T-helper 17 cell (primary cell): ENCODE data around the gene SECTM1. TPM values are rescaled to one million over a fixed set of nuclear protein-coding genes. Genes with fewer than 3 reads are reported as not detected.
A peak's percentile ranks its signal among the peaks of the same experiment; 100 is the strongest.

Experiments
- ATAC-seq: fragments of 150-1000 bp; cut with Tn5 transposase; 2 replicates; pipeline ENCODE4 v1.10.0; 2021; ENCODE audit warnings: mild to moderate bottlenecking, moderate library complexity
- DNase-seq, 3 donors: peaks; one replicate each; pipeline versions ENCODE4 v3.0.0 to v3.0.0-alpha.2; 2020 to 2021
- H3K9me3 ChIP-seq: one replicate; pipeline ENCODE4 v1.7.0; 2013; ENCODE audit warnings: low read length, mild to moderate bottlenecking; ENCODE audit not compliant: control insufficient read depth, poor library complexity, severe bottlenecking
- H3K27ac Mint-ChIP-seq: one replicate; pipeline ENCODE4 v1.8.0; 2022; ENCODE audit warnings: mild to moderate bottlenecking, moderate library complexity, mixed read lengths
- H3K27me3 Mint-ChIP-seq: one replicate; pipeline ENCODE4 v1.8.0; 2022; ENCODE audit warnings: mixed read lengths
- H3K36me3 Mint-ChIP-seq: one replicate; pipeline ENCODE4 v1.8.0; 2022; ENCODE audit warnings: low read depth, mixed read lengths
- H3K4me1 Mint-ChIP-seq: one replicate; pipeline ENCODE4 v1.8.0; 2022; ENCODE audit warnings: mild to moderate bottlenecking, mixed read lengths
- H3K4me3 Mint-ChIP-seq: one replicate; pipeline ENCODE4 v1.8.0; 2022; ENCODE audit warnings: mild to moderate bottlenecking, moderate library complexity, mixed read lengths
- total RNA-seq, 4 donors: library from RNA in 2 of 4; stranded (reverse) in 2 of 4; gene quantifications; one replicate each; pipeline ENCODE4 v1.2.3 and lab custom pipeline; 2022 to 2026

SECTM1 gene
- total RNA-seq, 2 donors from 2014 or later = 4.4 to 6.0 TPM

- Mint-ChIP-seq H3K4me3 (no peak overlapping the region), H3K36me3 (no peaks in the 10 kb centered on the region), H3K27ac (no peak overlapping the region), H3K4me1 (peaks cover 14% of the 10 kb centered on the region), H3K27me3 (no peaks in the 10 kb centered on the region)
- DNase-seq = no peak
- no peak for ATAC-seq
- H3K9me3 ChIP-seq = no peaks in the 10 kb centered on the region
Observed at GRCh38 chr17:82280537-82280936, 53.0 kb downstream of the SECTM1 start.

GRCh38 chr17:82278786-82279391, 54.7 kb downstream of the SECTM1 start:
- no peaks in the 10 kb centered on the region for H3K36me3 Mint-ChIP-seq
- DNase-seq (no peak), ATAC-seq (no peak)
- peaks cover 20% of the 10 kb centered on the region for H3K4me1 Mint-ChIP-seq
- H3K9me3 ChIP-seq = no peaks in the 10 kb centered on the region
- H3K27me3 Mint-ChIP-seq = no peaks in the 10 kb centered on the region
- no peak overlapping the region for H3K27ac Mint-ChIP-seq
- no peak overlapping the region for H3K4me3 Mint-ChIP-seq

GRCh38 chr17:82278308-82278707, 55.3 kb downstream of the SECTM1 start:
- no peak for ATAC-seq
- Mint-ChIP-seq H3K4me3 (no peak overlapping the region), H3K27me3 (no peaks in the 10 kb centered on the region), H3K27ac (no peak overlapping the region), H3K4me1 (peaks cover 20% of the 10 kb centered on the region), H3K36me3 (peaks cover 2% of the 10 kb centered on the region)
- DNase-seq = no peak
- no peaks in the 10 kb centered on the region for H3K9me3 ChIP-seq

GRCh38 chr17:82277851-82278250, 55.7 kb downstream of the SECTM1 start:
- peaks cover 20% of the 10 kb centered on the region for H3K4me1 Mint-ChIP-seq
- peaks cover 2% of the 10 kb centered on the region for H3K36me3 Mint-ChIP-seq
- ATAC-seq (no peak), DNase-seq (no peak)
- no peaks in the 10 kb centered on the region for H3K9me3 ChIP-seq
- H3K27me3 Mint-ChIP-seq = no peaks in the 10 kb centered on the region
- no peak overlapping the region for H3K4me3 Mint-ChIP-seq
- no peak overlapping the region for H3K27ac Mint-ChIP-seq

- H3K36me3 Mint-ChIP-seq = peaks cover 5% of the 10 kb centered on the region
- peaks cover 26% of the 10 kb centered on the region for H3K4me1 Mint-ChIP-seq
- no peak overlapping the region for H3K27ac Mint-ChIP-seq
- H3K27me3 Mint-ChIP-seq = no peaks in the 10 kb centered on the region
- ATAC-seq = no peak
- H3K4me3 Mint-ChIP-seq = no peak overlapping the region
- no peaks in the 10 kb centered on the region for H3K9me3 ChIP-seq
- DNase-seq = no peak
Observed at GRCh38 chr17:82276938-82277337, 56.6 kb downstream of the SECTM1 start.

GRCh38 chr17:82275326-82275725, 58.2 kb downstream of the SECTM1 start:
- Mint-ChIP-seq H3K36me3 (peaks cover 5% of the 10 kb centered on the region), H3K27me3 (no peaks in the 10 kb centered on the region), H3K4me1 (peaks cover 19% of the 10 kb centered on the region), H3K4me3 (no peak overlapping the region), H3K27ac (no peak overlapping the region)
- no peak for ATAC-seq
- no peaks in the 10 kb centered on the region for H3K9me3 ChIP-seq
- no peak for DNase-seq

GRCh38 chr17:82274134-82275020, 59.2 kb downstream of the SECTM1 start:
- DNase-seq (no peak), ATAC-seq (no peak)
- peaks cover 27% of the 10 kb centered on the region for H3K4me1 Mint-ChIP-seq
- peak overlapping the region; percentile 91 for H3K27ac Mint-ChIP-seq
- peak overlapping the region; percentile 97 for H3K4me3 Mint-ChIP-seq
- peaks cover 5% of the 10 kb centered on the region for H3K36me3 Mint-ChIP-seq
- H3K9me3 ChIP-seq = no peaks in the 10 kb centered on the region
- H3K27me3 Mint-ChIP-seq = no peaks in the 10 kb centered on the region

GRCh38 chr17:82273327-82274133, 60.0 kb downstream of the SECTM1 start, which contains the start of gene CSNK1D:
Gene CSNK1D (minus strand): TSS chr17:82273700. CDS start chr17:82273381, 319 bp downstream.
- H3K9me3 ChIP-seq = no peaks in the 10 kb centered on the region
- Mint-ChIP-seq H3K4me1 (peaks cover 31% of the 10 kb centered on the region), H3K4me3 (peak within 1 kb of the TSS; percentile 97), H3K27me3 (no peaks in the 10 kb centered on the region), H3K27ac (peak within 1 kb of the TSS; percentile 93), H3K36me3 (peaks cover 5% of the 10 kb centered on the region)
- DNase-seq = peak; percentile 83 to 93 (median 91)
- peak; percentile 86 for ATAC-seq

- peak overlapping the region; percentile 93 for H3K27ac Mint-ChIP-seq
- peak; percentile 24 for ATAC-seq
- H3K27me3 Mint-ChIP-seq = no peaks in the 10 kb centered on the region
- H3K4me3 Mint-ChIP-seq = peak overlapping the region; percentile 97
- H3K4me1 Mint-ChIP-seq = peaks cover 38% of the 10 kb centered on the region
- peaks cover 5% of the 10 kb centered on the region for H3K36me3 Mint-ChIP-seq
- H3K9me3 ChIP-seq = no peaks in the 10 kb centered on the region
- peak in 2 of 3 donors; percentile 29 to 32 for DNase-seq
Observed at GRCh38 chr17:82272495-82273326, 60.9 kb downstream of the SECTM1 start.

- Mint-ChIP-seq H3K36me3 (peaks cover 5% of the 10 kb centered on the region), H3K4me3 (peak overlapping the region; percentile 97), H3K4me1 (peaks cover 48% of the 10 kb centered on the region), H3K27me3 (no peaks in the 10 kb centered on the region), H3K27ac (peak overlapping the region; percentile 93)
- no peaks in the 10 kb centered on the region for H3K9me3 ChIP-seq
- no peak for DNase-seq
- ATAC-seq = no peak
Observed at GRCh38 chr17:82271401-82271800, 62.2 kb downstream of the SECTM1 start.
